Activated CD4-positive, alpha-beta T cell treated with anti-CD3 and anti-CD28 coated beads, Interleukin-2, amount 50 U/mL, for 1 hour (primary cell): Measurements from ENCODE around the gene PLEKHA8.

Source experiments
- DNase-seq: peaks from one replicate; pipeline ENCODE4 v3.0.0-alpha.2; 2020

Gene PLEKHA8, protein sequence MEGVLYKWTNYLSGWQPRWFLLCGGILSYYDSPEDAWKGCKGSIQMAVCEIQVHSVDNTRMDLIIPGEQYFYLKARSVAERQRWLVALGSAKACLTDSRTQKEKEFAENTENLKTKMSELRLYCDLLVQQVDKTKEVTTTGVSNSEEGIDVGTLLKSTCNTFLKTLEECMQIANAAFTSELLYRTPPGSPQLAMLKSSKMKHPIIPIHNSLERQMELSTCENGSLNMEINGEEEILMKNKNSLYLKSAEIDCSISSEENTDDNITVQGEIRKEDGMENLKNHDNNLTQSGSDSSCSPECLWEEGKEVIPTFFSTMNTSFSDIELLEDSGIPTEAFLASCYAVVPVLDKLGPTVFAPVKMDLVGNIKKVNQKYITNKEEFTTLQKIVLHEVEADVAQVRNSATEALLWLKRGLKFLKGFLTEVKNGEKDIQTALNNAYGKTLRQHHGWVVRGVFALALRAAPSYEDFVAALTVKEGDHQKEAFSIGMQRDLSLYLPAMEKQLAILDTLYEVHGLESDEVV

DNA sequence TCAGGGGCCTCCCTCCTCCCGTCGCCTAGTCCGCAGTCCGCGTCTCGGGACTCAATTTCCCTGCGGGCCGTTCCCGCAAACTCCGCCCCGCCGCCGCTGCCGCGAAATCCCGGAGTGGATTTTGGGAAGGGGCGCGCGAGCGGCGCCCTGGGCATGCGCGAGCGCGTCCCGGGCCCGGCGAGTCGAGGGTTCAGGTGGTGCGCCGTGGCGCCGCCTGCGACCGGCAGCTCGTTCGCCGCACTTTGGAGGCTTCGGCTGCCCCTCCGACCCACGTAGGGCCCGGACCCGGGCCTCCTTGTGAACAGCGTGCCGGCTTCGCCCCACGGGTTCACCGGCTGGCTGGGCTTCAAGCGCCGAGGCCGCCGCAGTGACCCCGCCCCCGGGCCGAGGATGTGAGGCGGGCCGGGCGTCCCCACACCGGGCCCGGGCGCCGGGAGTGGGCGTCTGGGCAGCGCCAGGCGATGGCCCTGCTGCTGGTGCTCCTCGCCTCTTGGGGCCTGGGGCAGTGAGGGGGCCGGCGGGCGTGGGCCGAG is at the start of gene PLEKHA8:
Gene PLEKHA8, plus strand, starts transcription at position 197 of the 533 bp plus-strand sequence. CDS start 351 bp downstream, outside the sequence.
- DNase-seq, result peak; percentile 85

DNA sequence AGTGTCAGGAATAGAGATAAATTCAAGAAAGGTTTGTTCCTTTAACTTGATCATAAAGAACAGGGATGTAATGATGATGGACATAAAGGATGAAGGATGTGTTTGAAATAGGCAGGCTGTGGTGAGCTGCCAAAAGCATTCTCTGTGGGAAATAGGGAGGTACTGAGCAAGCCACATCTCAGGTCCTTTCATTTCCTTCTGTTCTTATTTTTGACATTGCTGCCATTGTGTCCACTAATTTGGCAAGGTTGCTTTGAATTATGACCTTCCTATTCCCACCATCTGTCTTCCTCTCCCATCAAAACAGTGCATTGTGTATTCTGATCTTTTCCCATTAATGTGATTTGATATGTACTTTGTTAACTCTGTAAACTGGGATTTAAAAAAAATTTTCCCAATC is 48.1 kb upstream of the PLEKHA8 start:
- no peak for DNase-seq

DNA sequence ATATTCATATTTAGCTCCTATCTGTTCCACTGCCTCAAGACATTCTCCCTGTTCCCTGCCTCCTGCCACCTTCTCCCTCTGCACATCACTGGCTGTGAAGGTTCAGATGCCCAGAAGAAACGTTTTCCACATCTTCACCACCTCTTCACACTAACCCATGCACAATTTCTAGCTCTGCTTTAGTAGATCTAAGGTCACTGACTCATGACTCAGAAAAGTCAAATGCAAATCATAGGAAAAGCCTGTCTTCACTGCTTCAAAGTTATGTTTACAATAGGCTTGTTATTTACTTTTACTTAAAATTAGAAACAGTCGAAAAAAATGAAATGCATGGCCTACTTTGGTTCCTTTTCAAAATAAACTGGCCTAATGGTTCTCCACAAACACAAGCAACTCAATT is 41.1 kb upstream of the PLEKHA8 start:
- DNase-seq, result no peak

DNA sequence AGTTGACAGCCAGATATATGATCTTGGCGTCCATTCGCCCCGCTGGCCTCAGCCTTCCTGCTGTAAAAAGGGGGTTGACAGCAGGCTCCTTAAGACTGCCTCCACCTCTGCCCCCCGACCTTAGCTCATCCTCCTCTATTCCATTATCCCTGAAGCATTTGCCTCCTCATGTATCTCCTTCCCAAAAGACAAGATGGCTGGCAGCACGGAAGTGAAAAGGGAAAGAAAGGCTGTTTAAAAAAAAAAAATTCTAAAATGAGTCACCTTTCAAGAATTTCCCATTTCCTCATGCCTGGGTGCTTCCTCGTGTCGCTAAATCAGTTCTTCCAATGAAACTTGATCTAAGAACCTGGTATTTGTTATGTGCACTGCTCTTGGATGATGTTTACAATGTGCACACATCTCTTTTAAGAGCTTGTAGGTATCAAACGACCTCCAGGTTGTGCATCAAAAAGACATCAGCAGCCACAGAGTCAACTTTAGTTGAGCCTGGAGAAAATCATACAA is 40.3 kb upstream of the PLEKHA8 start:
- no peak for DNase-seq

DNA sequence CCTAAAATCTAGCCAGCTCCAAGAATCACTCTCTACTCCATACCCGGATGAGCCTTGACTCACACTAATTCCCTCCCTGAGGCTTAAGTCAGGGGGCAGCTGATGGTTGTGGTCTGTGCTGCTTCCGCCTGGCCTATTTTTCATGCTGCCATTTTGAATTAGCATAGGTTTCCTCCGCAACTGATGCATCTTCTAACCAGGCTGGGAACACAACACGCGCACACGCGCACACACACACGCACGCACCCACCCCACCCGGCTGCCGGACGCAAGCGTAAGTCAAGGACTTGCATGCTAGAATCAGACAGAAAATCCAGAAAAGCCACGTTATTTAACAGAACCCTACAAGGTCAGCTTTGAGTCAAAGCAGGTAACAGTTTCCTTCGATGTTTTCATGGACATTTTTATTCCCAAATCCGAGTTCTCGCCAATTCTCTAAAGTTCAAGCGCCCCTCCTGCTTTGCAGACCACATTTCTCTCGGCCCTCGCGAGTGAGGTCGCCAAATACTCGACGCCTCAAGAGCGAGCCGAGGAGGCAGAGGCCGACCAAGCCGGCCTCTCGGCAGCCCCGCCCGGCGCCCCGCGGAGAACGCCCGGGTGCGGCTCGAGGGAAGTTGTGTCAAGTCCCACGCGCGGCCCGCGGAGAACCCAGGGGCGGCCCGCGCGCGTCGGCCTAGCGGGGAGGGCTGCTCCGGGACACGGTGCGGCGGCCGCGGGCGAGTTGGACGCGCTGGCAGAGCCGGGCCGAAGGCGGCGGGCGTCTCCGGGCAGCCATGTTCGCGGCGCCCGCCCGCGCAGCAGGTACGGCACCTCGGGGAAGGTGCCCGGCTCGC is 39.6 kb upstream of the PLEKHA8 start:
- peak; percentile 11 for DNase-seq

DNA sequence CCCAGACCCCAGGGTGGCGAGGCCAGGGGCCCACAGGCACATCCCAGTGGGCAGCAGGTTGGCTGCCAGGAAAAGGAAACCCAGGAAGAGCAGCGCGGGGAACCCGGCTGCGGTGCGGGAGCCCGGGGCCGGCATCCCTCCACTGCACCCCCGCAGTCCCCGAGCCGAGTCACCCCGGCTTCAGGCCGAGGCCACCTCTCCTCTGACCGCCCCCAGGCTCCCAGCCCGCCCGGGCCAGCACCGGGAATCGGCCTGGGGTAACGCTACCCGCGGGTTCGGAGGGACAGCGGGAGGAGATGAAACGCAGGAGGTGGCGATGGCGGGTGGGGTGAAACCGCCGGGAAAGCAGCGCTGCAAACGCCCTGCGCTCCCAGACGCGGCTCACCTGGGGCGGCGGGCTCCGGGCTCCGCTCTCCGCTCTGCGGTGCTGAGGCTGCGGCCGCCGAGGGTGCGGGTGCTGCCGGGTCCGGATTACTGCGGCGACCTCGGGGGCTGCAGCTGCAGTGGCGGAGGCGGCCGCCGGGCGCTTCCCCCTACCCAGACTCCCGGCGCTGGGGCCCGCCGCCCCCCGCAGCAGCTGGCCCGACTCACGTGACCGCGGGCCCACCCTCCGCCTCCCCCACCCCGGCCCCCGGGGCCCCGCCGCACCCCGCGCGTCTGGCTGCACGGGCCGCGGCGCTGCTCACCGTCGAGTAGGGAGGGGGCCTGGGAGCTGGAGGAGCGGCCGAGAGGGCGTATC is 38.8 kb upstream of the PLEKHA8 start, which contains the start of gene SCRN1:
Gene SCRN1, minus strand, starts transcription at position 545 of the 739 bp plus-strand sequence. CDS start 20,734 bp downstream, outside the sequence.
- DNase-seq, result peak; percentile 9

DNA sequence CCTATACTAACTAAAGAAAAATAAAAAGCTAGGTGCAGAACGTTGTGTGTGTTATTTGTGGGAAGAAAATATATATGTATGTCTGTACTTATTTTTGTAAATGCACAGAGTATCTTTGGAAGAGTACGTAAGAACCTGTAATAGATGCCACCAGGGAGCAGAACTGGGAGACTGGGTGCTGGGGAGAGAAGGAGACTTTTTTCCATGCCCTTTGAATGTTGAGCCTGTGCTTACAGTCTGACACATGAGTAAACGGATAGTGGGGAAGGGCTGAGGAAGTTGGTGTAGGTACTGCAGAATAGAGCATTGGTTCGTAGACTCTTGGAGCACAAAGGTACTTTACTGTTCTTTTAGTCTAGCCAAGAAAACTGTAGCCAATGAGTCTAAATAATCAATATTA is 37.3 kb upstream of the PLEKHA8 start:
- no peak for DNase-seq

DNA sequence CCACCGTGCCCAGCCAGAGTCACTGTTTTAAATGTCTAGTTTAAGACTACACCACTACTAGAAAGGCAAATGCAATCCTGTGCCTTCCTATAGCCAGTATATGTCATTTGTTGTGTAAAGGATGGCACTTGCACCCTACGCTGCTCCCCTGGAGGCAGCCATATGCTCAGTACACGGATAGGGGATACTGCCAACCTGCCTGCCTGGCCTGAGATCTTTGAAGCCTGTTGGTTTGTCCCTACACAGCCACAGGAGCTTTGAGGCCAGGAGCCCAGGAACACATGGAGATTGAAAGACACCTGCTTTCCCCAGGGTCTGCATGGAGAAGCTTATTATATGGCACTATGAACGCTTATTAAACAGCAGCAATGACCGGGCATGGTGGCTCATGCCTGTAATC is 36.3 kb upstream of the PLEKHA8 start:
- no peak for DNase-seq

DNA sequence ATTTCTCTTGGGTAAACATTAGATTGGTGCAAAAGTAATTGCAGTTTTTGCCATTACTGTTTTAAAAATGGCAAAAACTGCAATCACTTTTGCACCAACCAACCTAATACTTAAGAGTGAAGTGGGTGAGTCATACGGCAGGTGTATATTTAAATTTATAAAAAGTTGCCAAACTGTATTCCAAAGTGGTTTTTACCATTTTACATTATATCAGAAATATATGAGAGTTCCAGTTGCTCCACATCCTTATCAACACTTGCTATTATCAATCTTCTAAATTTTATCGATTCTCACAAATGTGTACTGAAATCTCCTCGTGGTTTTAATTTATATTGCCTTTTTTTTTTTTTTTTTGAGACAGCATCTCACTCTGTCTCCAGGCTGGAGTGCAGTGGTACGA is 35.1 kb upstream of the PLEKHA8 start:
- DNase-seq, result no peak

DNA sequence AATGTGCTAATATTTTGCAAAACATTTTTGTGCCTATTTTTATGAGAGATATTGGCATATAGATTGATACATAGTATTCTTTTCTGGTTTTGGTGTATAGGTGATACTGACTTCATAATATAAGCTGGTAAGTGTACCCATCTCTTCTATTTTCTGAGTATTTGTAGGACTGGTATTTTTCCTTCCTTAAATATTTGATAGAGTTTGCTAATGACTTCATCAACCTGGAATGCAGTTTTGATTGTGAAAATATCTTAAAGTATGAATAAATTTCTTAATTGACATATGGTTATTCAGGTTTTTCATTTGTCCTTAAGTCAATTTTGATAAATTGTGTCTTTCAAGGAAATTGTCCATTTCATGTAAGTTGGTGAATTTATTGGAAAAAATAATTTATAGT is 32.6 kb upstream of the PLEKHA8 start:
- no peak for DNase-seq

DNA sequence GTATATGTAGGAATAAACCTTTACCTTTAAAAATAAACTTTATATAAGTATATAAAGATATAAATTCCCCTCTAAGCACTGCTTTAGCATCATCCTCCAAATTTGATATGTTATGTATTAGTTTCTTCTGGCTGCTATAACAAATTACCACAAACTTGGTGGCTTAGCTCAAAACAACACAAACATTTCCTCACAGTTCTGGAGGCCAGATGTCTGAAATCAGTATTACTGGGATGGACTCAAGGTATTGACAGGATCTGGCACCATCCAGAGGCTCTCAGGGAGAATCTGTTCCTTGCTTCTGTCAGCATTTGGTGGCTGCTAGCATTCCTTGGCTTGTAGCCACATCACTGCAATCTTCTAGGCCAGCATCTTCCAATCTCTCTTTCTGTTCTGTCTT is 31.9 kb upstream of the PLEKHA8 start:
- no peak for DNase-seq

DNA sequence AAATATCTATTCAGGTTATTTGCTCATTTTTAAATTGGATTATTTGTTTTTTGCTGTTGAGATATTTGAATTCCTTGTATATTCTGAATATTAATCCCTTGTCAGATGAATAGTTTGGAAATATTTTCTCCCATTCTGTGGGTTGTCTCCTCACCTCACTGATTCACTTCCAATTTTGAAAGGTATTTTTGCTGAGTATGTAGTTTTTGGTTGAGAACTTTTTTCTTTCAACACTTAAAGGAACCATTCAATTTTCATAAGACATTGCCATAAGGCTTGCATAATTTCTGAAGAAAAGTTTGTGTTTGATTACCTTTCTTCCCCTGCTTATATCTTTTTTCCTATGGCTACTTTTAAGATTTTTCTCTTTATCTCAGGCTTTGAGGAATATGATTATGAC is 29.7 kb upstream of the PLEKHA8 start:
- DNase-seq, result no peak

DNA sequence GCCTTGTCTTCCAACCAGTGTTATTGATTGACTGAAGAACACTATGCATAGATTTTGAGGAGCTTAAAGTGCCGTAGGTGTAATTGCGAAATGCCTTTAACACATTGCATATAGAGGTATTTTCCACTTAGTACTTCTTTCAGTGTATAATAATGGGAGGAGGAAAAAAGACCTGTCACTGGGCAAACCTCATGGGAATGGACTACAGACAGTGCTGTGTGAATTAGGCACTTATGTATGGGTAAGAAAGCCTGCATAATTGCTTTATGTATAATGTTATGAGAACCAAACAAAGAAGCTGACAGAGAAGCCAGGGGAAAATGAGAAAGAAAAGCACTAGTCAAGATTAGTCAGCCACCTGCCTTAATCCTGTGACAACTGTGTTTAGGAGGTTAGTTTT is 26.2 kb upstream of the PLEKHA8 start:
- no peak for DNase-seq

DNA sequence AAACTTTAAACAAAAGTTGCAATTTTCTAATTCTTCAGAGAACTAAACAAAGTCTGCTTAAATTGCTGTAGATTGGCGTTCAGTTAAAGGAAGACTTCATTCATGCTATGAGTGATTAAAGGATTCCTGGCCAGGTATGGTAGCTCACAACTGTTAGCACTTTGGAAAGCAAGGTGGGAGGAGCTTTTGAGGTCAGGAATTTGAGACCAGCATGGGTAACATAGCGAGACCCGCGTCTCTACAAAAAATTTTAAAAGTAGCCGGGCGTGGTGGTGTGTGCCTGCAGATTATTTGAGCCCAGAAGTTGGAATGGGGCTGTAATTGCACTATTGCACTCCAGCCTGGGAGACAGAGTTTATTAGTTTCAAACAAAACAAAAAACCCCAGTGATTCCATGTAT is 25.1 kb upstream of the PLEKHA8 start:
- no peak for DNase-seq

DNA sequence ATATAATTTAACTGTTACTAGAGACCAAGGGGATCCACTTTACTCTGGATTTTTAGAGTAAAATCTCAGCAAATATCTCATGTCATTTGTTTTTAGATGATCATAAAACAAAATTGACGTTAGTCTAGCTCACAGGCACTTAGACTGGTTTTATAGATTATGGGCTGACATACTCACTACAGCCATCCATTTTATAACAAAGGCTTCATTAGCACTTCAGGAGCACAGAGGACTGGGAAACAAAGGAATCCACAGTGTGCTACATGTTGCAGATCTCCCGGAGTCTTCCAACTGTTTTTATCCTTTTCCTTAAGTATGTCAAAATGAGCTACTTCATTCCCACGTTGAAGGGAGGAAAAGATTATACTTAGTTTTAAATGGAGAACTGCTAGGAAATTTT is 22.7 kb upstream of the PLEKHA8 start:
- no peak for DNase-seq

DNA sequence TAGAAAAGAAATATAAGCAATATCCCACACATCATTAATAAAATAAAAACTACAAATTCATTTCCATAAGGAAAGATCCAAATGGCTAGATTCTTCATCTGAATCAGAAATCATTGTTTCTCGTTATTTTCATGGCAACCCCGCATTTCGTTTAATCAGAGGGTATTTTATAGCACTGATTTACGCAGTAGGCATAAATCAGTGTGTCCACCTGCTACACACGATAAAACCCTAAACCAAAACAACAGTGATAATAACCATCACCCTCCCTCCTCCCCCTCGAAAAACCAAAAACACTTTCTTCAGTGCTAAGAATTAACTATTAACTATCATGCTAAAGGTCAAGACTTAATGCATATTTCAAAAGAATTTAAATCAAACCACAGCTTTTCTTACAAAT is 18.2 kb upstream of the PLEKHA8 start:
- no peak for DNase-seq

DNA sequence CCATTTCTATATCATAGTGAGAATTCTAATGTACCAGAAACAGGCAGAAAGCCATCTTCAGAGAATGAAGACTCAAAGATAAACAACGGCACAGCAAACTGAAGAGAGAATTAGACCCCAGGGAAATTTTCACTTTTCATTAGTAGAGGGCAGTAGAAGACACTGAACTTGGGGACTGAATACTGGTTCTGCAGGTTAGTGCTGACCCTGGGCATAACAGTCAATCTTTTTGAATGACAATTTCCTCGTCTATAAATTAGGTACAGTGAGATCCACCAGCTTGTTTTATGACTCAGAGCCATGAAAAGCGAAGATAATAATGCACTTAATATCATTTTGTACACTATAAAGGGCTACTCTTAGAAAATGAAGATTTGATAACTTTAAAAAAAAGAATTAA is 15.5 kb upstream of the PLEKHA8 start:
- no peak for DNase-seq

DNA sequence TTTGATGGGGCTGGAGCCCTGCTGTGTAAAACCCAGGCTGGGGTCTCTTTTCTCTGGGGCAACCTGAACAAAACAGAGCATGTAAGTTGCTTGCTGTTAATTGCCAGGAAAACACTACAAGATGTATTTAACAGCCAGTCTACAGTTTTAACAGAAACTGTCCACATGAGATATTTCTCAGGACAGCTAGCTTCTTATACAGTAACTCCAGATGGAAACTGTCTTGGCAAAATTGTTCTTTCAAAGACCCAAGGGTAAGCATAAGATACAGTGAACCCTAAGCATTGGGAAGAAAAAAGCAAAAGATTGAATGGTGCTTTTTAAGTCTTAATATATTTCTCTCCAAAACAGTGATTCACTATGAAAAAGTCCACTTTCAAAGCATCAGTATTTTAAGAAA is 9.8 kb upstream of the PLEKHA8 start:
- no peak for DNase-seq

DNA sequence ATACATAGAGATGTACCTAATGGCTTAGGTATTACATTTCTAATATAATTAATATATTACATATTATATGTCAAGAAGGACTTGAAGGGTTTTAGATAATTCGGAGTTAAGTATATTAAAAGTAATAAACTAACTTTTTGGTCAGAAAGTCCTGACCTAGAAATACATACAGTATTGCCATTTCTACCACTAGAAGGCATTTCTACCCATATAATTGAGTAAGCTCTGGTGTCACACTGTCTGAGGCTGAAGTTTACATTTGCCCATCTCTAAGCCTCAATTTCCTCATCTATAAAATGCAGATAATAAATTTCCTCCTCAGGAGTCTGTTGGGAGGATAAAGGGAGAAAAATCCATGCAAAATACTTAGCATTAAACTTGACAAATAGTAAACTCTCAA is 8.8 kb upstream of the PLEKHA8 start:
- DNase-seq, result no peak

DNA sequence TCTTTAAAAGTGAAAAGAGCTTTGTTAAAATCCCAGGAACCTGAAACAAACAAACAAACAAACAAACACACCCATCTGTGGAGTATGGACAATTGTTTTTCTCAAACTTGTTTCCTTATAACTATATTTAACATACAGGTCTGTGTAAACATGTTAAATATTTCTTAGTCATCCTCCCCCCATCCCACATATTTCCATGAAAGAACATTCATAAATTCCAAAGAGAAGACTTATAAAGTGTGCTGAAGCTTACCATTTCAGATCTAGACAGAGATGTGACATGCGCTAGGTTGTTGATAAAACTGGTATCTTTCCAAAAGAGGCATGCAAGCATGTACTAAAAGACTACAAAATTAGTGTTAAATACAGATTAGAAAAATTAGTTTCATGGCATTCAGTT is 8.3 kb upstream of the PLEKHA8 start:
- no peak for DNase-seq

DNA sequence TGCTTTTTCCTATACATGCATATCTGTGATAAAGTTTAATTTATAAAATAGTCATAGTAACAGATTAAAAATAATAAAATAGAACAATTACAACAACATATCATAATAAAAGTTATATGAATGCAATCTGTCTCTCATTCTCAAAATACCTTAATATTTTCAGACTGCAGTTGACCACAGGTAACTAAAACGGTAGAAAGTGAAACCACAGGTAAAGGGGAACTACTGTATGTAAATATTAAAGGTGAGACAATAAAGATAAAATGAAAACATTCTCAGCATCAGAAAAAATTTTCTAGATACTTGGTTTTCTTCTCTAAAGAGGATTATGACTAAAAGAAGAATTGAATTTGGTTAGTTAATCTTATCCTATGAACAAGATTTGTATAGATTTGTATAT is 7.7 kb upstream of the PLEKHA8 start:
- no peak for DNase-seq

DNA sequence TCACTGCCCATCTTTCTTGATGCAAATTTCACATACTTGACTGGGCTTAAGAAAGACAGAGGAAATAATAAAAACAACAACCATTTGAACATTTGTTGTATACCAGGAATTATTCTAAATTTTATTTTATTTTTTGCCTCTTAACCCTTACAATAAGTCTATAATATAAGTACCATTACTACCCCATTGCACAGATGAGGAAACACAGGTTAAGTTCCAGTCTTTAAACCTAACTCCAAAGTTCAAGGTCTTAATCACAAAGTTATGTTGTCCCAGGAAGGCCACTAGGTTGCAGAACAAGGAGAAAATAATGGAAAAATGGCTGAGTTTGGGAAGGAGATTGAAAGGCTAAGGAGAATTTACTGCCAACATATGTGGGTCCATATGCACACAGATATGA is 5.2 kb upstream of the PLEKHA8 start:
- DNase-seq, result no peak

DNA sequence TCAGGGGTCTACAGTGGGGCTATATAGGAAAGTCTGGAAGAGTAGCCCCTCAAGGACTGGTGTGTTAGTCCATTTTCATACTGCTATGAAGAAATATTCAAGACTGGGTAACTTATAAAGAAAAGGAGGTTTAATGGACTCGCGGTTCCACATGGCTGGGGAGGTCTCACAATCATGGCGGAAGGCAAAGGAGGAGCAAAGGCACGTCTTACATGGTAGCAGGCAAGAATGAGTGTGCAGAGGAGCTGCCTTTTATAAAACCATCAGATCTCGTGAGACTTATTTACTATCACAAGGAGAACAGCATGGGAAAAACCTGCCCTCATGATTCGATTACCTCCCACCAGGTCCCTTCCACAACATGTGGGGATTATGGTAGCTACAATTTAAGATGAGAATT is 4.7 kb upstream of the PLEKHA8 start:
- no peak for DNase-seq
